ENCODE data around the gene ZGRF1.

DNA sequence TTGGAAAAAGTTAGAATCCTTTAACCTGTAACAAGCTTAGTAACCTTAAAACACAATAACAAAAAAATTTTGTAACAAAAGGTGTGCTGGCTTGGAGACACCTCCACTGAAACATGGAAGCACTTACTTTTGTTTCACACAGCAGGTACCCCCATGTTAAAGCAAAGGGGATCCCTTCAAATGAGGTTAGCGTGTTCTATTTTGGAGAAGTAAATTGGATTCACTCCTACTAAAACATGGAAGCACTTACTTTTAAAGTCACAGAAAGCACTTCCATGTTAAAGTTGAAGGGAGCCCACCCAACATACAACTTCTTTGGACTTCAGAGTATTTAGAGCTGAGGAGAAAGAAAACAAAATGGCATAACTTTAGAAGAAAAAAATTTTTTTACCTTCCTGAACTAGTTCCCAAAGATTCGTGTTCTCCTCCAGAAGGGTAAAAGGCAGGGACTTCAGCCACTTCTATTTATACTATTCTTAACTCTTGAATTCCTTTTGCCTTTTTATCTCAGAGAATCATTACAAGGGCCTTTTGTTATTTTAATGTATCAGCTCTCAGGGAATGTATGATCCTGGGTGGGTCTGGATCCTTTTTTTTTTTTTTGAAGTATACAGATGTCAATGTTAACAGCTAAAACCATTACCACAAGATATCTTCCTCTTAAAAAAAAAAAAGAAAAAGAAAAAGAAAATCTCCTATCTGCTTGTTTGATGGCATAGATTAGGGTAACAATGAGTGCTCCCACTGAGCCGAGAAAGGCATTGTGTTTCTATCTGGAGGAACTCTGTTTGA lies 11.8 kb upstream of the ZGRF1 start:
- no peak for TF ChIP-seq CTCF (IDR thresholded peaks at IDR 0.05; ENCODE audit: poor library complexity, severe bottlenecking)
- no peak for TF ChIP-seq EZH2 (IDR thresholded peaks at IDR 0.05; ENCODE audit: borderline replicate concordance, insufficient read depth, low read length, poor library complexity, severe bottlenecking)
- no peak for TF ChIP-seq MXI1 (conservative IDR thresholded peaks at IDR 0.05; ENCODE audit: poor library complexity, severe bottlenecking)
